ENCODE data around the gene C2orf69.

C2orf69 gene

GRCh38 chr2:199958014-199958413 is 46.9 kb downstream of the C2orf69 start:
- Histone ChIP-seq H4K20me1 (ENCODE audit: low read depth, low read length) (no peaks in the 10 kb centered on the region), H3K9me3 (ENCODE audit: insufficient read depth, low read length) (no peaks in the 10 kb centered on the region), H3K36me3 (ENCODE audit: low read length) (peaks cover 27% of the 10 kb centered on the region), H3K79me2 (ENCODE audit: insufficient read depth, low read length) (peaks cover 55% of the 10 kb centered on the region), H3K4me2 (ENCODE audit: low read depth, low read length, poor library complexity, severe bottlenecking) (peak overlapping the region; percentile 86), H3F3A (ENCODE audit: insufficient read depth) (no peaks in the 10 kb centered on the region), H3K27ac (ENCODE audit: low read depth, low read length) (no peak overlapping the region), H3K9ac (ENCODE audit: low read length) (no peak overlapping the region), H3K27me3 (ENCODE audit: low read length) (no peaks in the 10 kb centered on the region), H3K4me3 (ENCODE audit: insufficient read depth, low read length, poor library complexity, severe bottlenecking) (no peak overlapping the region), H2AFZ (ENCODE audit: low read depth, low read length, severe bottlenecking) (no peak overlapping the region), H3K9me2 (replicated peaks; ENCODE audit: insufficient read depth, low read length) (no peaks in the 10 kb centered on the region)
- TF ChIP-seq EZH2phosphoT487 (conservative IDR thresholded peaks at IDR 0.05; ENCODE audit: low read length) (no peak), CTCF (IDR thresholded peaks at IDR 0.05; ENCODE audit: insufficient read depth, low read length, poor library complexity, severe bottlenecking) (no peak)

- Histone ChIP-seq H3K9me2 (replicated peaks; ENCODE audit: insufficient read depth, low read length) (no peaks in the 10 kb centered on the region), H3F3A (ENCODE audit: insufficient read depth) (no peaks in the 10 kb centered on the region), H4K20me1 (ENCODE audit: low read depth, low read length) (no peaks in the 10 kb centered on the region), H3K9me3 (ENCODE audit: insufficient read depth, low read length) (no peaks in the 10 kb centered on the region), H3K4me3 (ENCODE audit: insufficient read depth, low read length, poor library complexity, severe bottlenecking) (no peak overlapping the region), H3K36me3 (ENCODE audit: low read length) (peaks cover 44% of the 10 kb centered on the region), H3K27ac (ENCODE audit: low read depth, low read length) (no peak overlapping the region), H3K4me2 (ENCODE audit: low read depth, low read length, poor library complexity, severe bottlenecking) (no peak overlapping the region), H2AFZ (ENCODE audit: low read depth, low read length, severe bottlenecking) (no peak overlapping the region), H3K79me2 (ENCODE audit: insufficient read depth, low read length) (peaks cover 13% of the 10 kb centered on the region; the same call in 1 of the 2 replicates), H3K27me3 (ENCODE audit: low read length) (no peaks in the 10 kb centered on the region), H3K9ac (ENCODE audit: low read length) (no peak overlapping the region)
- no peak for TF ChIP-seq EZH2phosphoT487 (conservative IDR thresholded peaks at IDR 0.05; ENCODE audit: low read length)
- no peak for TF ChIP-seq CTCF (IDR thresholded peaks at IDR 0.05; ENCODE audit: insufficient read depth, low read length, poor library complexity, severe bottlenecking)
Observed at GRCh38 chr2:199962203-199962602, 51.1 kb downstream of the C2orf69 start.

- H3K27ac ChIP-seq (ENCODE audit: low read depth, low read length), result no peak overlapping the region
- H4K20me1 ChIP-seq (ENCODE audit: low read depth, low read length), result no peaks in the 10 kb centered on the region
- TF ChIP-seq EZH2phosphoT487 (conservative IDR thresholded peaks at IDR 0.05; ENCODE audit: low read length) (no peak), CTCF (IDR thresholded peaks at IDR 0.05; ENCODE audit: insufficient read depth, low read length, poor library complexity, severe bottlenecking) (no peak)
- no peaks in the 10 kb centered on the region for H3F3A ChIP-seq (ENCODE audit: insufficient read depth)
- no peak overlapping the region for H2AFZ ChIP-seq (ENCODE audit: low read depth, low read length, severe bottlenecking)
- peaks cover 26% of the 10 kb centered on the region; the same call in 1 of the 2 replicates for H3K36me3 ChIP-seq (ENCODE audit: low read length)
- H3K27me3 ChIP-seq (ENCODE audit: low read length), result no peaks in the 10 kb centered on the region
- no peaks in the 10 kb centered on the region for H3K79me2 ChIP-seq (ENCODE audit: insufficient read depth, low read length)
- H3K9me2 ChIP-seq (replicated peaks; ENCODE audit: insufficient read depth, low read length), result no peaks in the 10 kb centered on the region
- H3K9ac ChIP-seq (ENCODE audit: low read length), result no peak overlapping the region
- no peaks in the 10 kb centered on the region for H3K9me3 ChIP-seq (ENCODE audit: insufficient read depth, low read length)
- no peak overlapping the region for H3K4me2 ChIP-seq (ENCODE audit: low read depth, low read length, poor library complexity, severe bottlenecking)
- H3K4me3 ChIP-seq (ENCODE audit: insufficient read depth, low read length, poor library complexity, severe bottlenecking), result no peak overlapping the region
Observed at GRCh38 chr2:199966405-199966804, 55.3 kb downstream of the C2orf69 start.

Measured in SU-DHL-6 (cell line).